Stomach smooth muscle (tissue), 2 donors: ENCODE results near the gene CDH23.

Experiments
- H3K27ac ChIP-seq: one replicate; pipeline ENCODE4 v1.7.0; 2013; ENCODE audit warnings: mild to moderate bottlenecking, low read length, inconsistent platforms
- H3K27me3 ChIP-seq, 2 donors: one replicate each; pipeline ENCODE4 v1.7.0; 2013; ENCODE audit warnings: low read length in 2 of 2; ENCODE audit not compliant: insufficient read depth in 2 of 2, control insufficient read depth in 1 of 2
- H3K36me3 ChIP-seq, 2 donors: one replicate each; pipeline ENCODE4 v1.7.0; 2013; ENCODE audit warnings: low read length in 2 of 2; ENCODE audit not compliant: control insufficient read depth in 2 of 2, insufficient read depth in 2 of 2
- H3K4me1 ChIP-seq: one replicate; pipeline ENCODE4 v1.7.0; 2013; ENCODE audit warnings: low read length; ENCODE audit not compliant: control insufficient read depth, insufficient read depth
- H3K4me3 ChIP-seq, 2 donors: one replicate each; pipeline ENCODE4 v1.7.0; 2013; ENCODE audit warnings: low read length in 2 of 2
- H3K9ac ChIP-seq, 2 donors: one replicate each; pipeline ENCODE4 v1.7.0; 2013; ENCODE audit warnings: low read length in 2 of 2, mild to moderate bottlenecking in 1 of 2
- H3K9me3 ChIP-seq, 2 donors: one replicate each; pipeline ENCODE4 v1.7.0; 2013; ENCODE audit warnings: low read length in 2 of 2; ENCODE audit not compliant: control insufficient read depth in 2 of 2
- donor health status: healthy.
- donor health status: Pancreatic carcinoma.

The CDH23 gene

GRCh38 chr10:71553432-71553831 lies 156.7 kb downstream of the CDH23 start:
- H3K4me3 ChIP-seq = no peak overlapping the region
- H3K36me3 ChIP-seq = no peaks in the 10 kb centered on the region
- peaks cover 0 to 2% of the 10 kb centered on the region in 2 donors for H3K27me3 ChIP-seq
- no peaks in the 10 kb centered on the region for H3K9me3 ChIP-seq
- no peaks in the 10 kb centered on the region for H3K4me1 ChIP-seq
- no peak overlapping the region for H3K9ac ChIP-seq
- H3K27ac ChIP-seq = no peak overlapping the region

- Histone ChIP-seq H3K9me3 (no peaks in the 10 kb centered on the region), H3K36me3 (no peaks in the 10 kb centered on the region), H3K27me3 (peaks cover 0 to 2% of the 10 kb centered on the region in 2 donors), H3K27ac (no peak overlapping the region), H3K4me3 (no peak overlapping the region), H3K4me1 (no peaks in the 10 kb centered on the region), H3K9ac (no peak overlapping the region)
These were observed 158.0 kb downstream of the CDH23 start for GRCh38 chr10:71554671-71555070.

GRCh38 chr10:71555087-71555723 lies 158.5 kb downstream of the CDH23 start:
- H3K4me3 ChIP-seq = no peak overlapping the region
- no peak overlapping the region for H3K9ac ChIP-seq
- no peak overlapping the region for H3K27ac ChIP-seq
- H3K4me1 ChIP-seq = no peaks in the 10 kb centered on the region
- peaks cover 0 to 2% of the 10 kb centered on the region in 2 donors for H3K27me3 ChIP-seq
- H3K36me3 ChIP-seq = no peaks in the 10 kb centered on the region
- no peaks in the 10 kb centered on the region for H3K9me3 ChIP-seq

- Histone ChIP-seq H3K4me1 (no peaks in the 10 kb centered on the region), H3K36me3 (no peaks in the 10 kb centered on the region), H3K4me3 (no peak overlapping the region), H3K27me3 (peaks cover 0 to 2% of the 10 kb centered on the region in 2 donors), H3K9me3 (no peaks in the 10 kb centered on the region), H3K27ac (no peak overlapping the region), H3K9ac (no peak overlapping the region)
These were observed 159.0 kb downstream of the CDH23 start for GRCh38 chr10:71555724-71556119.

GRCh38 chr10:71558991-71559390 lies 162.3 kb downstream of the CDH23 start:
- no peak overlapping the region for H3K27ac ChIP-seq
- no peaks in the 10 kb centered on the region for H3K36me3 ChIP-seq
- no peak overlapping the region for H3K4me3 ChIP-seq
- H3K9me3 ChIP-seq = no peaks in the 10 kb centered on the region
- H3K9ac ChIP-seq = no peak overlapping the region
- H3K4me1 ChIP-seq = no peaks in the 10 kb centered on the region
- no peaks in the 10 kb centered on the region for H3K27me3 ChIP-seq

GRCh38 chr10:71561003-71561574 lies 164.4 kb downstream of the CDH23 start:
- Histone ChIP-seq H3K4me3 (no peak overlapping the region), H3K36me3 (no peaks in the 10 kb centered on the region), H3K9ac (no peak overlapping the region), H3K27ac (no peak overlapping the region), H3K9me3 (no peaks in the 10 kb centered on the region), H3K4me1 (no peaks in the 10 kb centered on the region), H3K27me3 (no peaks in the 10 kb centered on the region)

- no peaks in the 10 kb centered on the region for H3K36me3 ChIP-seq
- no peak overlapping the region for H3K27ac ChIP-seq
- H3K4me1 ChIP-seq = no peaks in the 10 kb centered on the region
- H3K4me3 ChIP-seq = no peak overlapping the region
- H3K9ac ChIP-seq = no peak overlapping the region
- peaks cover 0 to 2% of the 10 kb centered on the region in 2 donors for H3K27me3 ChIP-seq
- no peaks in the 10 kb centered on the region for H3K9me3 ChIP-seq
These were observed 165.5 kb downstream of the CDH23 start for GRCh38 chr10:71562181-71562580.

- Histone ChIP-seq H3K4me3 (no peak overlapping the region), H3K27me3 (peaks cover 0 to 2% of the 10 kb centered on the region in 2 donors), H3K27ac (no peak overlapping the region), H3K9me3 (no peaks in the 10 kb centered on the region), H3K36me3 (no peaks in the 10 kb centered on the region), H3K9ac (no peak overlapping the region), H3K4me1 (no peaks in the 10 kb centered on the region)
These were observed 166.2 kb downstream of the CDH23 start for GRCh38 chr10:71562904-71563303.

- no peaks in the 10 kb centered on the region for H3K9me3 ChIP-seq
These were observed 167.6 kb downstream of the CDH23 start for GRCh38 chr10:71564194-71564820.

GRCh38 chr10:71565284-71566000 lies 168.7 kb downstream of the CDH23 start:
- Histone ChIP-seq H3K4me3 (no peak overlapping the region), H3K9me3 (no peaks in the 10 kb centered on the region), H3K36me3 (no peaks in the 10 kb centered on the region), H3K27me3 (peaks cover 0 to 2% of the 10 kb centered on the region in 2 donors), H3K27ac (no peak overlapping the region), H3K4me1 (no peaks in the 10 kb centered on the region), H3K9ac (no peak overlapping the region)

More at GRCh38 chr10:71564194-71564820, 167.6 kb downstream of the CDH23 start:
- no peak overlapping the region for H3K4me3 ChIP-seq
- peaks cover 0 to 2% of the 10 kb centered on the region in 2 donors for H3K27me3 ChIP-seq
- H3K9ac ChIP-seq = no peak overlapping the region
- H3K27ac ChIP-seq = no peak overlapping the region
- H3K4me1 ChIP-seq = no peaks in the 10 kb centered on the region
- no peaks in the 10 kb centered on the region for H3K36me3 ChIP-seq
